DOHH2 (cell line): Measurements from ENCODE around the gene MT1X.

Experiments
- H3F3A ChIP-seq: fragments of 200-600 bp; sonication (generic), shearing (Covaris generic); 2 replicates; pipeline ENCODE4 v1.6.0; 2016; ENCODE audit warnings: antibody characterized with exemption, mild to moderate bottlenecking; ENCODE audit not compliant: control insufficient read depth, insufficient read depth
- H3K27ac ChIP-seq: fragments of 200-600 bp; sonication (generic); 2 replicates; pipeline ENCODE4 v1.5.1; 2014; ENCODE audit warnings: low read depth, mild to moderate bottlenecking, low read length, moderate library complexity
- H3K27me3 ChIP-seq: fragments of 200-600 bp; sonication (generic); 2 replicates; pipeline ENCODE4 v1.6.1; 2014; ENCODE audit warnings: mild to moderate bottlenecking, low read length, mixed read lengths; ENCODE audit not compliant: control insufficient read depth
- H3K36me3 ChIP-seq: fragments of 200-600 bp; sonication (generic); 2 replicates; pipeline ENCODE4 v1.6.1; 2014; ENCODE audit warnings: mild to moderate bottlenecking, low read length, moderate library complexity, mixed read lengths; ENCODE audit not compliant: control insufficient read depth
- H3K4me1 ChIP-seq: fragments of 200-600 bp; sonication (generic); 2 replicates; pipeline ENCODE4 v1.6.1; 2014; ENCODE audit warnings: mild to moderate bottlenecking, low read length, mixed read lengths; ENCODE audit not compliant: control insufficient read depth
- H3K4me2 ChIP-seq: fragments of 200-600 bp; sonication (generic); 2 replicates; pipeline ENCODE4 v1.6.0; 2014; ENCODE audit warnings: mild to moderate bottlenecking, low read length, moderate library complexity
- H3K4me3 ChIP-seq: fragments of 200-600 bp; sonication (generic); 2 replicates; pipeline ENCODE4 v1.5.1; 2014; ENCODE audit warnings: mild to moderate bottlenecking, low read length, mixed read lengths
- H3K79me2 ChIP-seq: fragments of 200-600 bp; sonication (generic); 2 replicates; pipeline ENCODE4 v1.6.1; 2014; ENCODE audit warnings: mild to moderate bottlenecking, low read length, mixed read lengths; ENCODE audit not compliant: control insufficient read depth
- H3K9me2 ChIP-seq: fragments of 200-600 bp; sonication (generic); replicated peaks from 2 replicates; pipeline ENCODE4 v1.6.1; 2014; ENCODE audit warnings: mild to moderate bottlenecking, low read length, mixed read lengths; ENCODE audit not compliant: control insufficient read depth
- H3K9me3 ChIP-seq: fragments of 200-600 bp; sonication (generic); 2 replicates; pipeline ENCODE4 v1.6.1; 2014; ENCODE audit warnings: antibody characterized with exemption, low read length, mixed read lengths; ENCODE audit not compliant: control insufficient read depth, insufficient read depth
- H4K20me1 ChIP-seq: fragments of 200-600 bp; sonication (generic); 2 replicates; pipeline ENCODE4 v1.6.0; 2014; ENCODE audit warnings: low read depth, mild to moderate bottlenecking, antibody characterized with exemption, low read length, moderate library complexity; ENCODE audit not compliant: control insufficient read depth, insufficient read depth
- EZH2phosphoT487 ChIP-seq: fragments of 200-600 bp; sonication (generic); IDR thresholded peaks from 2 replicates; pipeline ENCODE4 v1.6.1; 2017; ENCODE audit warnings: borderline replicate concordance, mild to moderate bottlenecking, antibody characterized with exemption, low read length, moderate library complexity, mixed read lengths
- TF ChIP-seq, protein P1 (sequence below): fragments of 200-600 bp; sonication (generic); IDR thresholded peaks from one replicate; pipeline ENCODE4 v1.5.1; 2014; ENCODE audit warnings: antibody characterized with exemption, mild to moderate bottlenecking, low read depth, low read length; ENCODE audit not compliant: poor library complexity, severe bottlenecking

MT1X gene

DNA sequence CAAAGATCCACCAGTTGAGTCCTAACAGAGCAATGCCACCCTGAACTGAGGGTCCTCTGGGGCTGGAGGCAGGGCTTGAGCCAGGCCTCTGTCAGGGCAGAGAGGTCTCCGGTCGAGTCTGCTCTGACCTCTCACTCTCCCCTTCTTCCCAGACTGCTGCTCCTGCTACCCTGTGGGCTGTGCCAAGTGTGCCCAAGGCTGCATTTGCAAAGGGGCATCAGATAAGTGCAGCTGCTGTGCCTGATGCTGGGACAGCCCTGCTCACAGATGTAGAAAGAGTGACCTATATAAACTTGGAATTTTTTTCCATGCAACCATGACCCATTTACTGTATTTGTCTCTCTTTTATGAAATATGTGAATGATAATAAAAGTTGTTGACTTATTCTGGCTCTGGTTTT lies 33.0 kb upstream of the MT1X start:
- Histone ChIP-seq H3K4me1 (no peaks in the 10 kb centered on the region), H3K9me3 (no peaks in the 10 kb centered on the region), H4K20me1 (no peaks in the 10 kb centered on the region), H3K4me2 (no peak overlapping the region), H3K27me3 (peaks cover 59% of the 10 kb centered on the region), H3K27ac (no peak overlapping the region), H3K36me3 (no peaks in the 10 kb centered on the region), H3K9me2 (no peaks in the 10 kb centered on the region), H3K4me3 (no peak overlapping the region), H3K79me2 (no peaks in the 10 kb centered on the region), H3F3A (no peaks in the 10 kb centered on the region)
- TF ChIP-seq, protein P1, sequence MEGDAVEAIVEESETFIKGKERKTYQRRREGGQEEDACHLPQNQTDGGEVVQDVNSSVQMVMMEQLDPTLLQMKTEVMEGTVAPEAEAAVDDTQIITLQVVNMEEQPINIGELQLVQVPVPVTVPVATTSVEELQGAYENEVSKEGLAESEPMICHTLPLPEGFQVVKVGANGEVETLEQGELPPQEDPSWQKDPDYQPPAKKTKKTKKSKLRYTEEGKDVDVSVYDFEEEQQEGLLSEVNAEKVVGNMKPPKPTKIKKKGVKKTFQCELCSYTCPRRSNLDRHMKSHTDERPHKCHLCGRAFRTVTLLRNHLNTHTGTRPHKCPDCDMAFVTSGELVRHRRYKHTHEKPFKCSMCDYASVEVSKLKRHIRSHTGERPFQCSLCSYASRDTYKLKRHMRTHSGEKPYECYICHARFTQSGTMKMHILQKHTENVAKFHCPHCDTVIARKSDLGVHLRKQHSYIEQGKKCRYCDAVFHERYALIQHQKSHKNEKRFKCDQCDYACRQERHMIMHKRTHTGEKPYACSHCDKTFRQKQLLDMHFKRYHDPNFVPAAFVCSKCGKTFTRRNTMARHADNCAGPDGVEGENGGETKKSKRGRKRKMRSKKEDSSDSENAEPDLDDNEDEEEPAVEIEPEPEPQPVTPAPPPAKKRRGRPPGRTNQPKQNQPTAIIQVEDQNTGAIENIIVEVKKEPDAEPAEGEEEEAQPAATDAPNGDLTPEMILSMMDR = no peak
- TF ChIP-seq EZH2phosphoT487 = no peak

DNA sequence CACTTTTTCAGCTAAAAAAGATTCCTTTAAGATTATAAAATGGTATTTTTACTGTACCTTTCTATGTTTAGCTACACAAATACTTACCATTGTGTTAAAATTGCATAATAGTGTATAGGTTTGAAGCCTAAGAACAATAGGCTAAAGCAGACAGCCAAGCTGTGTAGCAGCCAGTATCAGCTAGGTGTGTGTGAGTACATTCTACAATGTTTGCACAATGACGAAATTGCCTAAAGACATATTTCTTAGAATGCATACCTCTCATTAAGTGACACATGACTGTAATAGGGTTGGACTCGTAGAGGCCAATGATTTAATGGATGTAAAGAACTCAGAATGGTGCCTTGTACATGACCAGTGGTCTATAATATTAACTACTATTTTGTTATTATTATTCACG lies 32.5 kb upstream of the MT1X start:
- Histone ChIP-seq H4K20me1 (no peaks in the 10 kb centered on the region), H3K79me2 (no peaks in the 10 kb centered on the region), H3K27ac (no peak overlapping the region), H3K9me2 (no peaks in the 10 kb centered on the region), H3K4me1 (no peaks in the 10 kb centered on the region), H3K36me3 (no peaks in the 10 kb centered on the region), H3K4me3 (no peak overlapping the region), H3K9me3 (no peaks in the 10 kb centered on the region), H3K4me2 (no peak overlapping the region), H3F3A (no peaks in the 10 kb centered on the region), H3K27me3 (peaks cover 53% of the 10 kb centered on the region)
- TF ChIP-seq EZH2phosphoT487 = no peak
- TF ChIP-seq, protein P1 = no peak

DNA sequence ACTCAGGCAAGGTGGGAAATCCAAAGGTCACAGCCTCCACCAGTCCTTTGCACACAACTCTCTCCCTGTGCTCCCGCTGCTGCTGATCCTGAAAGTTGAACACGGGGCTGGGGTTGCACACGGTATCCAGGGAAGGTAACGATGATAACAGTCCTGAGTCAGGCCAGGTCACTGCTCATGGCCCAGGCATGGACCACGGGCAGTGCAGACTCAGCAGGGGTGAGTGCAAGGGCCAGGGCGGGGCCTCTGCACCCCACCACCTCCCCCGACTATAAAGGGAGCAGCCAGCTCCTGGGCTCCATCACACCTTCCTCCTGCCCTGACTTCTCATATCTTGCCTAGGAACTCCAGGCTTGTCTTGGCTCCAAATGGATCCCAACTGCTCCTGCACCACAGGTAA lies 30.7 kb upstream of the MT1X start, which contains the start of gene MT1B:
Gene MT1B (plus strand): TSS at position 301 of the 400 bp plus-strand sequence. CDS start 68 bp downstream, at position 369.
- Histone ChIP-seq H3K9me3 (no peaks in the 10 kb centered on the region), H3K9me2 (no peaks in the 10 kb centered on the region), H3K4me2 (no peak within 1 kb of the TSS), H3K4me3 (no peak within 1 kb of the TSS), H3F3A (no peaks in the 10 kb centered on the region), H3K4me1 (no peaks in the 10 kb centered on the region), H4K20me1 (no peaks in the 10 kb centered on the region), H3K36me3 (no peaks in the 10 kb centered on the region), H3K79me2 (no peaks in the 10 kb centered on the region), H3K27me3 (peaks cover 40% of the 10 kb centered on the region), H3K27ac (no peak within 1 kb of the TSS)
- TF ChIP-seq, protein P1 = no peak
- TF ChIP-seq EZH2phosphoT487 = no peak

DNA sequence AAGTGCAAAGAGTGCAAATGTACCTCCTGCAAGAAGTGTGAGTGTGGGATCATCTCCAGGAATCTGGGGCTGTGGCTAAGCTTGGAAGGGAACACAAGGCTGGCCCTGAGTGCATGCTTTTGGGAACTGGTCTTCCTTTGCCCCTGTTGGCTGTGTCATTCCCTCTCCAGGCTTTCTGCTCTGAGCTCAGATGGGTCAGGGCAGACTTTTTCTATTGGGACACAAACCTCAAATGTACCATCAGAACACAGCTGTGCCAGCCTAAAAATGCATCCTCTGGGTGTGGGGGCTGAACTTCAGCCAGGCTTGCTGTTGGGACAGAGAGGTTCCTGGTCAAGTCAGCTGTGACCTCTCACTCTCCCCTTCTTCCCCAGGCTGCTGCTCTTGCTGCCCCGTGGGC lies 29.7 kb upstream of the MT1X start:
- no peaks in the 10 kb centered on the region for H3K79me2 ChIP-seq
- H3K36me3 ChIP-seq = no peaks in the 10 kb centered on the region
- no peaks in the 10 kb centered on the region for H3F3A ChIP-seq
- H3K4me1 ChIP-seq = no peaks in the 10 kb centered on the region
- no peaks in the 10 kb centered on the region for H3K9me3 ChIP-seq
- no peak overlapping the region for H3K27ac ChIP-seq
- TF ChIP-seq EZH2phosphoT487 = no peak
- TF ChIP-seq, protein P1 = no peak
- H3K9me2 ChIP-seq = no peaks in the 10 kb centered on the region
- H3K4me2 ChIP-seq = no peak overlapping the region
- H3K27me3 ChIP-seq = peaks cover 35% of the 10 kb centered on the region
- no peaks in the 10 kb centered on the region for H4K20me1 ChIP-seq
- no peak overlapping the region for H3K4me3 ChIP-seq
